Hematopoietic multipotent progenitor cell (in vitro differentiated cells): ENCODE measurements around the gene CEP112. TPM values are rescaled to one million over a fixed set of nuclear protein-coding genes. Genes with fewer than 3 reads are reported as not detected.
"Not testable (repeated sequence)": the region's sequence is repeated elsewhere in the genome, so short reads cannot be mapped to it uniquely, and the experiment has no call there.

Source experiments
- DNase-seq, 3 donors: peaks; one replicate each; pipeline ENCODE4 v3.0.0-alpha.2; 2011 to 2015; ENCODE audit warnings: low read depth in 2 of 3, low spot score in 2 of 3
- total RNA-seq: library from RNA; depleted of rRNA; stranded (reverse); fragments of >200 nt; gene quantifications from one replicate; pipeline ENCODE4 v1.2.3, GENCODE V29; 2012

CEP112 gene
- total RNA-seq, 1 donor, result 1.1 TPM

GRCh38 chr17:66165537-66166123 is 26.3 kb downstream of the CEP112 start:
- peak; percentile 13 to 63 (median 24) for DNase-seq

GRCh38 chr17:66155055-66155454 is 36.9 kb downstream of the CEP112 start:
- not testable (repeated sequence) for DNase-seq

GRCh38 chr17:66152756-66153155 is 39.2 kb downstream of the CEP112 start:
- DNase-seq, result no peak

DNA sequence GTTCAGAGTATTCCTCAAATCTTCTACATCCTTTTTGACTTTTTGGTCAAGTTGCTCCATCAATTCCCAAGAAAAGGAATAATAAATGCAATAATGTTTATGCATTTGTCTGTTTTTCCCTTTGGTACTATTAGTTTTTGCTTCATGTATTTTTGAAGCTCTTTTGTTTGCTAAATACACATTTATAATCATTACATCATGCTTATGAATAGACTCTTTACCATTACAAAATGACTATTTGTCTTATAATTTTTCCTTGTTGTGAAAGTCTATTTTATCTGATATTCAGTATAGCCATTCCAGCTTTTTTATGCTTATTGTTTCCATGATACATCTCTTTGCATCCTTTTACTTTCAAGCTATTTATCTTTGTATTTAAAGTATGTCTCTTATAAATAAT is 41.2 kb downstream of the CEP112 start:
- DNase-seq, result no peak

- no peak for DNase-seq
Observed at GRCh38 chr17:66149562-66149961, 42.4 kb downstream of the CEP112 start.

DNA sequence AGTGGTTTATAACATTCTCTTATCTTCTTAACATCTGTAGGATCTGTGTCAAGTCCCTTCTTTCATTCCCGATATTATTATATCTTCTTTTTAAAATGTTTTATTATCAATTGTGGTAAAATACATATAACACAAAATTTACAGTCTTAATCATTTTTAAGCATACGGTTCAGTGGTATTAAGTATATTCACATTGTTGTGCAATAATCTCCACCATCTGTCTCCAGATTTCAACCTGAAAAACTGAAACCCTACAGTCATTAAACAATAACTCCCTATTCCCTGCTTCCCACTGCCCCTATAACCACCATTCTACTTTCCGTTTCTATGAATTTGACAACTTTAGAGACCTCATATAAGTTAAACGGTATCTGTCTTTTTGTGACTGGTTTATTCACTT is 45.5 kb downstream of the CEP112 start:
- no peak for DNase-seq

- DNase-seq, result no peak
Observed at GRCh38 chr17:66143657-66144282, 48.2 kb downstream of the CEP112 start.

- DNase-seq, result no peak
Observed at GRCh38 chr17:66142428-66142827, 49.5 kb downstream of the CEP112 start.

GRCh38 chr17:66138120-66138519 is 53.8 kb downstream of the CEP112 start:
- no peak for DNase-seq

DNA sequence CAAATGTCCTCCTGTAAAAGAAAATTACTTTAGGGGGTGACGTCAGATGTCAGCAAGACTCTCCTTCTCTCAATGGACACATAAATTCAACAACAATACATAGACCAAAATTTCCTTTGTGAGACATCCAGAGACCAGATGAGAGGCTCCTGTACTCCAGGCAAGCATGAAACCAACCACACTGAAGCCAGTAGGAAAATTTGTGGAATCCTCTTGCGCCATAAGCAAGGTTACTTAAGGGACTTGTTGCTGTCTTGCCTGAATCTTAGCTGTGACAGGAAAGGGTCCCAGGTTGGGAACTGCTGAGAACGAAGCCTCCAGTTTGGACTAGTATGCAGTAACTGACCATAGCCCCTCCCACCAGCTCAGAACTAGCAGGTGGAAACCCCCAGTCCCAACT is 56.0 kb downstream of the CEP112 start:
- DNase-seq, result no peak

DNA sequence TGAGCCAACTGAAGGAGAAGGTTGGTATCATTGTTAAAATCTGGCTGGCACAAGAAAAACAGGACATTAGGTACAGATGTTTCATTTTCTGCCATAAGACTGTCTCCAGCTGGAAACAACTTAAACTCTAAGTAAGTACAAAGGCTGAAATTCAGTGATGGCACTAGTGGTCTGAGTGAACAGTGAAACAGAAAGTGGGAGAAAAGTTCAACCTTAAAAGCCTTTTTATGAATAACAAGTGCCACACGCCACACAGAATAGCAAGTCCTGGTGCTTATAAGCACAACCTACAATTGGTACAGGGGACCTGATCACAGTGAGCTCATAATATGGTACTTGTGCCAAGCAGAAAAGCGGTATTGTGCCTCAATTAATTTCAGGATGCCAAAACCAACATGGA is 56.7 kb downstream of the CEP112 start:
- DNase-seq, result no peak

DNA sequence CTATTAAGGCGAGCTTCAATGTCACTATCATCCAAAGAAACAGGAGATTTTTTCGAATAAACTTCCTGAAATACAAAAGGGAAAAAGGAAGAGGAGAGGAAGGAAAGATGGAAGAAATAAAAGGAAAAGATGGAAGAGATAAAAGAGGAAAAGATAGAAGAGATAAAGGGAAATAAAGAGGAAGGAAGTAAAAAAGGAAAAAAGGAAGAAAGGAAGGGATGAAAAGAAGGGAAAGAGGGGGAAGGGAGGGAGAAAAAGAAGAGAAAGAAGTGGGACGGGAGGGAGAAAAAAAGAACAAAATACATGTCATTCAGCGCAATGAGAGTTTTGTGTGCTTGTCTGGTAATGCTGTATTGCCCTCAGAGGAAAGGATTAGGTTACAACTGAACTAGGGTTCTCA is 62.2 kb downstream of the CEP112 start:
- DNase-seq, result no peak

GRCh38 chr17:66126231-66126630 is 65.7 kb downstream of the CEP112 start:
- no peak for DNase-seq

DNA sequence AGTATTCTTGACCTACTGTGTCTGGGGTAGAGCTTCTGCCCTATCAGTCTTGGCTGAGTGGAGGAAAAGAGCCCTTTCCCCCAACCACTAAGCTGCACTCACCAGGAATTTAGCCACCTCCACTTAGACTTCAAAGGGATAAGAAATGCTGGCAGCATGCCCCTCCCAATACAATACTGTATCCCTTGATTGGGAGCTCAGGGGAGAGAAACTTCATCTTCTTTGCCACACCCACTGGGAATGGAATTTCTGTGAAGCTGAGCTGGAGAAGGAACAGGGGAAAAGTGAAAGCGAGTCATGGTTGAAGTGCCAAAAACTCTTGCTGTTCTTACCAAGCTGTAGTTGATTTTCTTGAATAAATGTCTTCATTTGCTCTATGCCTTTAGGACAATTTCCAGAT is 68.8 kb downstream of the CEP112 start:
- DNase-seq, result no peak

GRCh38 chr17:66115246-66115645 is 76.7 kb downstream of the CEP112 start:
- no peak for DNase-seq

GRCh38 chr17:66114609-66115008 is 77.3 kb downstream of the CEP112 start:
- DNase-seq, result no peak

- no peak for DNase-seq
Observed at GRCh38 chr17:66107731-66108130, 84.2 kb downstream of the CEP112 start.

GRCh38 chr17:66098040-66098439 is 93.9 kb downstream of the CEP112 start:
- no peak for DNase-seq

- DNase-seq, result no peak
Observed at GRCh38 chr17:66094727-66095126, 97.2 kb downstream of the CEP112 start.

GRCh38 chr17:66091445-66092080 is 100.4 kb downstream of the CEP112 start:
- no peak for DNase-seq

DNA sequence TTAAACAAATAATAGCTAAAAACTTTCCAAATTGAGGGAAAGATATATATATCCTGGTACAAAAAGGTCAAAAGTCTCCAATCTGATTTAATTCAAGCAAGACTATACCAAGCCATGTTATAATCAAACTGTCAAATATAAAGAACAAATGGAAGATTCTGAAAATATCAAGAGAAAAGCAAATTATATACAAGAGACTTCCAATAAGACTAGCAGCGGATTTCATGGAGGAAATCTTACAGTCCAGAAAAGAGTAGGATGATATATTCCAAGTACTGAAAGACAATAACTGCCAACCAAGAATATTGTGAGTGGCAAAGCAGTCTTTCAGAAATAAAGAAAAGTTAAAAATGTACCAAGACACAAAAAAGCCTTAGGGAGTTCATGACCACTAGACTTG is 102.2 kb downstream of the CEP112 start:
- no peak for DNase-seq

- DNase-seq, result no peak
Observed at GRCh38 chr17:66088173-66088572, 103.8 kb downstream of the CEP112 start.
